Spleen (tissue), 11 donors: Measurements from ENCODE around the gene DCAF6. TPM values are rescaled to one million over a fixed set of nuclear protein-coding genes. Genes with fewer than 3 reads are reported as not detected.

Source experiments
- DNase-seq: peaks from one replicate; pipeline ENCODE4 v3.0.0-alpha.2; 2020
- H3K27ac ChIP-seq, 8 donors: fragments of 200-600 bp; sonication (generic) in 7 of 8; 1 replicate in 4 of 8; 2 replicates in 4 of 8; pipeline versions ENCODE4 v1.5.0 to v1.8.0; 2016 to 2021; ENCODE audit warnings: inconsistent platforms in 4 of 8, mild to moderate bottlenecking in 4 of 8, moderate library complexity in 1 of 8
- H3K27me3 ChIP-seq, 7 donors: fragments of 200-600 bp; sonication (generic) in 6 of 7; replicated peaks in 1 of 7; 1 replicate in 4 of 7; 2 replicates in 3 of 7; pipeline versions ENCODE4 v1.5.0 to v1.8.0; 2016 to 2021; ENCODE audit warnings: inconsistent platforms in 3 of 7, mild to moderate bottlenecking in 1 of 7
- H3K36me3 ChIP-seq, 6 donors: fragments of 200-600 bp; sonication (generic) in 5 of 6; 1 replicate in 4 of 6; 2 replicates in 2 of 6; pipeline versions ENCODE4 v1.5.0 to v1.8.0; 2016 to 2021; ENCODE audit warnings: inconsistent platforms in 2 of 6
- H3K4me1 ChIP-seq, 6 donors: fragments of 200-600 bp; sonication (generic) in 5 of 6; 1 replicate in 3 of 6; 2 replicates in 3 of 6; pipeline versions ENCODE4 v1.5.0 to v1.8.0; 2016 to 2021; ENCODE audit warnings: inconsistent platforms in 3 of 6
- H3K4me3 ChIP-seq, 8 donors: fragments of 200-600 bp; sonication (generic) in 7 of 8; 1 replicate in 4 of 8; 2 replicates in 4 of 8; pipeline versions ENCODE4 v1.5.0 to v1.8.0; 2016 to 2021; ENCODE audit warnings: inconsistent platforms in 4 of 8, mild to moderate bottlenecking in 4 of 8, moderate library complexity in 2 of 8
- H3K9me3 ChIP-seq, 8 donors: fragments of 200-600 bp; sonication (generic) in 7 of 8; 1 replicate in 4 of 8; 2 replicates in 4 of 8; pipeline versions ENCODE4 v1.5.0 to v1.8.0; 2016 to 2021; ENCODE audit warnings: inconsistent platforms in 4 of 8
- POLR2A ChIP-seq, 3 donors: fragments of 450-650 bp; IDR thresholded peaks; one replicate each; pipeline ENCODE4 v1.5.1; 2017; ENCODE audit warnings: antibody characterized with exemption in 3 of 3, mild to moderate bottlenecking in 1 of 3
- POLR2AphosphoS5 ChIP-seq, 3 donors: sonication (generic); formaldehyde crosslinking; IDR thresholded peaks; one replicate each; pipeline ENCODE4 v1.5.1; 2017; ENCODE audit warnings: antibody characterized with exemption in 3 of 3
- WGBS, 5 donors: extraction: QIAGEN DNeasy Blood & Tissue Kit in 3 of 5; methylation state at CpG; one replicate each; pipeline versions ENCODE4 v1.1.5 to v1.1.7; 2013 to 2018; 5-methylcytosine and 5-hydroxymethylcytosine counted together
- intact Hi-C: fragments of 100-400 bp; cut with DNase I; formaldehyde crosslinking; loops from one replicate; pipeline ENCODE4 v1.15.0; 2023; ENCODE audit warnings: low total_unique reads
- polyA plus RNA-seq, 3 donors: library from polyadenylated mRNA; stranded (reverse); fragments of 200-250 nt; gene quantifications; one replicate each; pipeline ENCODE4 v1.2.1, GENCODE V29; 2013
- total RNA-seq, 7 donors: library from RNA; depleted of rRNA in 3 of 7; stranded (reverse); fragments of >200 nt in 3 of 7; fragmentation: NEBNext Ultra II Directional in 4 of 7; extraction: Animal tissue kit (Norgen Biotek cat#: 25700) in 4 of 7; gene quantifications; one replicate each; pipeline versions ENCODE4 v1.1.0 to v1.2.1, GENCODE V29; 2016 to 2021
- TF ChIP-seq, protein P1 (sequence below), 11 experiments: fragments of 200-600 bp in 7 of 11; fragments of 450-650 bp in 4 of 11; sonication (generic) in 4 of 11; IDR thresholded peaks in 8 of 11; conservative IDR thresholded peaks in 3 of 11; 1 replicate in 7 of 11; 2 replicates in 4 of 11; pipeline versions ENCODE4 v1.4.0 to v1.8.0; 2016 to 2021; ENCODE audit warnings: antibody characterized with exemption in 11 of 11, inconsistent platforms in 4 of 11, mild to moderate bottlenecking in 1 of 11
- donor health status: healthy with polysubstance abuse.
- donor health status: DM: no; HTN: no; CAD: no; lungs with moderate emphysema.
- donor health status: DM: no; HTN: no; CAD: no.
- donor health status: Bipolar disorder and iron deficiency.
- donor health status: healthy.
- donor health status: DM: no; HTN: no; CAD: no.
- donor health status: DM: yes; HTN: yes; CAD: no.

The DCAF6 gene
- total and polyA plus RNA-seq, 10 donors, result 19.2 to 76.6 (median 43.6) TPM

- intact Hi-C loops, result no loop called here
- DNase-seq, result no peak
Observed at GRCh38 chr1:168079761-168080160, 143.3 kb downstream of the DCAF6 start.

GRCh38 chr1:168081373-168082007, 145.0 kb downstream of the DCAF6 start:
- no peak for DNase-seq
- peak overlapping the region in 2 of 8 donors; percentile 32 to 51 for H3K27ac ChIP-seq
- H3K4me3 ChIP-seq, result no peak overlapping the region
- 56 to 82% (median 73%) methylated on average over 4 of the region's 4 CpGs for WGBS, 5 donors
- TF ChIP-seq, protein P1, sequence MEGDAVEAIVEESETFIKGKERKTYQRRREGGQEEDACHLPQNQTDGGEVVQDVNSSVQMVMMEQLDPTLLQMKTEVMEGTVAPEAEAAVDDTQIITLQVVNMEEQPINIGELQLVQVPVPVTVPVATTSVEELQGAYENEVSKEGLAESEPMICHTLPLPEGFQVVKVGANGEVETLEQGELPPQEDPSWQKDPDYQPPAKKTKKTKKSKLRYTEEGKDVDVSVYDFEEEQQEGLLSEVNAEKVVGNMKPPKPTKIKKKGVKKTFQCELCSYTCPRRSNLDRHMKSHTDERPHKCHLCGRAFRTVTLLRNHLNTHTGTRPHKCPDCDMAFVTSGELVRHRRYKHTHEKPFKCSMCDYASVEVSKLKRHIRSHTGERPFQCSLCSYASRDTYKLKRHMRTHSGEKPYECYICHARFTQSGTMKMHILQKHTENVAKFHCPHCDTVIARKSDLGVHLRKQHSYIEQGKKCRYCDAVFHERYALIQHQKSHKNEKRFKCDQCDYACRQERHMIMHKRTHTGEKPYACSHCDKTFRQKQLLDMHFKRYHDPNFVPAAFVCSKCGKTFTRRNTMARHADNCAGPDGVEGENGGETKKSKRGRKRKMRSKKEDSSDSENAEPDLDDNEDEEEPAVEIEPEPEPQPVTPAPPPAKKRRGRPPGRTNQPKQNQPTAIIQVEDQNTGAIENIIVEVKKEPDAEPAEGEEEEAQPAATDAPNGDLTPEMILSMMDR (IDR thresholded peaks at IDR 0.05 in 8 of 11, conservative IDR thresholded peaks at IDR 0.05 in 3 of 11), result no peak
- no peak for TF ChIP-seq POLR2A (IDR thresholded peaks at IDR 0.05)
- no peak for TF ChIP-seq POLR2AphosphoS5 (IDR thresholded peaks at IDR 0.05)
- peaks cover 0 to 35% (median 9%) of the 10 kb centered on the region in 6 donors for H3K36me3 ChIP-seq
- peaks cover 0 to 17% (median 7%) of the 10 kb centered on the region in 6 donors for H3K4me1 ChIP-seq
- H3K27me3 ChIP-seq, result no peaks in the 10 kb centered on the region
- H3K9me3 ChIP-seq, result no peaks in the 10 kb centered on the region
- intact Hi-C loops, result no loop called here

More at GRCh38 chr1:168079761-168080160, 143.3 kb downstream of the DCAF6 start:
- no peak for TF ChIP-seq POLR2A (IDR thresholded peaks at IDR 0.05)
- TF ChIP-seq, protein P1 (IDR thresholded peaks at IDR 0.05 in 8 of 11, conservative IDR thresholded peaks at IDR 0.05 in 3 of 11), result no peak
- no peak for TF ChIP-seq POLR2AphosphoS5 (IDR thresholded peaks at IDR 0.05)
- H3K36me3 ChIP-seq, result peaks cover 0 to 52% (median 21%) of the 10 kb centered on the region in 6 donors
- H3K4me3 ChIP-seq, result no peak overlapping the region
- H3K27me3 ChIP-seq, result no peaks in the 10 kb centered on the region
- H3K9me3 ChIP-seq, result no peaks in the 10 kb centered on the region
- no peak overlapping the region for H3K27ac ChIP-seq
- peaks cover 0 to 11% (median 3%) of the 10 kb centered on the region in 6 donors for H3K4me1 ChIP-seq

- intact Hi-C loops, result no loop called here
- no peak overlapping the region for H3K4me3 ChIP-seq
- H3K36me3 ChIP-seq, result peaks cover 0 to 27% (median 3%) of the 10 kb centered on the region in 6 donors
- H3K9me3 ChIP-seq, result no peaks in the 10 kb centered on the region
- peak; percentile 86 for DNase-seq
- WGBS, 5 donors, result 47 to 59% (median 54%) methylated on average over 8 of the region's 8 CpGs
- H3K27ac ChIP-seq, result peak overlapping the region in 2 of 8 donors; percentile 32 to 51
- H3K4me1 ChIP-seq, result peaks cover 0 to 17% (median 7%) of the 10 kb centered on the region in 6 donors
- H3K27me3 ChIP-seq, result no peaks in the 10 kb centered on the region
- TF ChIP-seq, protein P1 (IDR thresholded peaks at IDR 0.05 in 8 of 11, conservative IDR thresholded peaks at IDR 0.05 in 3 of 11), result peak; percentile 50 to 93 (median 84)
- TF ChIP-seq POLR2A (IDR thresholded peaks at IDR 0.05) (no peak), POLR2AphosphoS5 (IDR thresholded peaks at IDR 0.05) (peak in 1 of 3 donors; percentile 58)
Observed at GRCh38 chr1:168082008-168082876, 145.8 kb downstream of the DCAF6 start.
